HG03064 (cell line): ENCODE data around the gene SLC25A17.
"Not testable (repeated sequence)": the region's sequence is repeated elsewhere in the genome, so short reads cannot be mapped to it uniquely, and the experiment has no call there.

Experiments used
- ATAC-seq: cut with Tn5 transposase; IDR thresholded peaks from one replicate; pipeline ENCODE4 v1.9.1; 2021; ENCODE audit warnings: low read depth; ENCODE audit not compliant: unreplicated experiment

SLC25A17 gene, protein sequence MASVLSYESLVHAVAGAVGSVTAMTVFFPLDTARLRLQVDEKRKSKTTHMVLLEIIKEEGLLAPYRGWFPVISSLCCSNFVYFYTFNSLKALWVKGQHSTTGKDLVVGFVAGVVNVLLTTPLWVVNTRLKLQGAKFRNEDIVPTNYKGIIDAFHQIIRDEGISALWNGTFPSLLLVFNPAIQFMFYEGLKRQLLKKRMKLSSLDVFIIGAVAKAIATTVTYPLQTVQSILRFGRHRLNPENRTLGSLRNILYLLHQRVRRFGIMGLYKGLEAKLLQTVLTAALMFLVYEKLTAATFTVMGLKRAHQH

GRCh38 chr22:40818747-40819598 lies at the start of gene SLC25A17:
TSS of gene SLC25A17 (minus strand) at chr22:40819346. CDS start at chr22:40819248, 98 bp downstream.
- peak; percentile 76 for ATAC-seq

DNA sequence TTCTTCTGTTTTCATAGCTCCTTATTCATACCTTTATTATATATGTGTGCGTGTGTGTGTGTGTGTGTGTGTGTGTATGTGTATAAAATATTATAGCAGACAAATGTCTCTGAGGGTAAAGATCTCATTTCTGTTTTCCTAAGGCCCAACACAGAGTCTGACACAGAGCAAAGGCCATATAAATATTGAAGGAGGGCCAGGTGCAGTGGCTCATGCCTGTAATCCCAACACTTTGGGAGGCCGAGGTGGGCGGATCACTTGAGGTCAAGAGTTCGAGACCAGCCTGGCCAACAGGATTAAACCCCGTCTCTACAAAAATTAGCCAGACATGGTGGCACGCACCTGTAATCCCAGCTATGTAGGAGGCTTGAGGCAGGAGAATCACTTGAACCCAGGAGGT lies 49.2 kb upstream of the SLC25A17 start:
- ATAC-seq = not testable (repeated sequence)

GRCh38 chr22:40867109-40867508 lies 48.0 kb upstream of the SLC25A17 start:
- no peak for ATAC-seq

DNA sequence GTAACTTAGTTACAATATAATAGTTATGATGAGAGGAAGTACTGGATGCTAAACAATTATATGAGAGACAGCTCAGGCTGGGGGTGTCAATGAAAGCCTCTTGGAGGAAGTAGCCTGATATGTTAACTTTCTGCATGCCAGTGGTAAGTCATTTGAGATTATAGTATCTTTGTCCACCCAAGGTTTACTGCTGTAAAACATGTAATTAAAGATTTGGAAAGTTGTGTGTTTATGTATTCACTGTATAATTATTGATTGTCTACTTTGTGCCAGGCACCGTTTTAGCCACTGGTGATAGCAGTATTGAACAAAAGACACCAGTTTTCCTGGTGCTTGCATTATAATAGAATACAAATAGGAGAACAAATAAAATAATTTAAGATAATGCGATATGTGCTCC lies 43.4 kb upstream of the SLC25A17 start:
- ATAC-seq = no peak

DNA sequence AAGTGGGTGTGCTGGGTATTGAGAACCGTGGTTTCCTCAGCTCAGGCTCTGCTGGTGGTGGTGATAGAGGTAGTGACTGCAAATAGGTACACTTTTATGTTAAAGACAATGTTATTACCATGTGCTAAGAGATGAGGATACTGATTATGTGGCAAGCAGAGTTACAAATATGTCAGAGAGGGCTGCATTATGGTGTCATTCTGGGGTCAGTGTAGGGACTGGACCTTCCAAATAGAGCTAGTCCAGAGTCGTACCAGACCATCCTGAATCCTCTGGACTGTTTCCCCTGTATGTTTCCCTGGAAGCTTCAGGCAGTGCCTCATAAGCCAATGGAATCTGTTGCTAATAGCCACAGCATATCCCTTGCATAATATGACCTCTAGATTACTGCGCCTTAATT lies 42.9 kb upstream of the SLC25A17 start, which contains the start of gene DNAJB7:
TSS of gene DNAJB7 (minus strand) at position 101 of the 400 bp plus-strand sequence. CDS start 119 bp downstream, outside the sequence.
- ATAC-seq = no peak

DNA sequence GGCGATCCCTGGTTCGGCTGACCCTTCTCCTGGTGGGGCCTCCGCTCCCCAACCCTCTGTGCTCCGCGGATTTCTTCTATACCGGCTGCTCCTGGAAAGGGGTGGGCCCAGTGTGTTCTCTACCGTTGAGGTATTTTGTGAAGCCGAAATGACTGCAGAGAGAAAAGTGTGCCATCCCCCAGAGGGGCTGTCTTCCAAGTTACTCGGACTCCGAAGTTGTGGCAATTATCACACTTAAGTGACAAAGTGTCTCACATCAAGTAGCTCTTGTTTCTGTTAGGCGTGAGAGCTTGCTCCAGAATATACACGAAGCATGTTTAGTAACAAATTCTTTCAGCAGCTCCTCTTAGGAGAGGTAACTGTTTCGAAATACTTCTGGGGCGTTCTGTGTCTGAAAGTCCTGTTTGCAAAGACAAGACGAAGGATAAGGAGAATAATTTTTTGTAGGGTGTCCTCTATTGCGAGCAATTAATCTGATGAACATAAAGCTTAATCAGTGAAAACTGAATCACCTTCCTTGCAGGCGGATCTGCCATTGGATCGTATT lies 38.2 kb upstream of the SLC25A17 start:
- ATAC-seq = no peak

DNA sequence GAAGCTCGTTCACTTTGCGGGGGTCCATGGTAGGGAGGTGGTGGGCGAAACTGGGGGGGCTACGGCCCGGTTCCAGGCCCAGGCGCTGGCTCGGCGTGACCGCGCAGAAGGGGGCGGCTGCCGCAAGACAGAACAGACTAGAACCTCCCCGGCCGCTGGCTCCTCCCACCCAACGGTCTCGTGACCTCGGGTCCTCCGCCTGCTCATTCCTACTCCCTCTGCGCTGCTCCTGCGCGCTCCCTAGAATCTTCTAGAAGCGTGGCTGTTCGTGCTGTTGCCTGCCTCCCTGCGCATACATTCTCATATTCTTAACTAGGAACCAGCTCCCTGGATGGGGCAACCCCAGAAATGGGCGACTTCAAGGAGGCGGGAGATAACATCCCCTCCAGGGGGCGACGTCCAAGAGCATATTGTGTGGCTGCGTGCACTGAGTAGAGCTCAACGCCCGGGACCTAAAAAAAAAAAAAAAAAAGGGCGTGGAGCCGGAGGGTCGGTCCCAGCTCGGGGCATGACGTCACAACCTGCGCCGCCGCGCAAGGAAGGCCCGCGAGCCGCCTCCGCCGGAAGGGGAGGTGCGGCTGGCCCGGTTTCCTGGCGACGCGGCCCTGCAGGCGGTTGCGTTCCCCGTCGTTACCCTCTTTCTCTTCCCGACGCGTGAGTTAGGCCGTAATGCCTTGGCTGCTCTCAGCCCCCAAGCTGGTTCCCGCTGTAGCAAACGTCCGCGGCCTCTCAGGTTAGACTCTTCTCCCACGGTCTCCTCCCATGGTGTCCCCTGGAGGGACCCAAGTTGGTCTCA lies 37.6 kb upstream of the SLC25A17 start, which contains the start of the genes ST13 and XPNPEP3:
TSS of gene ST13 (minus strand) at position 127 of the 796 bp plus-strand sequence. CDS start at position 28, 99 bp downstream.
TSS of gene XPNPEP3 (plus strand) at position 636 of the 796 bp plus-strand sequence. CDS start at position 670, 34 bp downstream.
- peak; percentile 91 for ATAC-seq

DNA sequence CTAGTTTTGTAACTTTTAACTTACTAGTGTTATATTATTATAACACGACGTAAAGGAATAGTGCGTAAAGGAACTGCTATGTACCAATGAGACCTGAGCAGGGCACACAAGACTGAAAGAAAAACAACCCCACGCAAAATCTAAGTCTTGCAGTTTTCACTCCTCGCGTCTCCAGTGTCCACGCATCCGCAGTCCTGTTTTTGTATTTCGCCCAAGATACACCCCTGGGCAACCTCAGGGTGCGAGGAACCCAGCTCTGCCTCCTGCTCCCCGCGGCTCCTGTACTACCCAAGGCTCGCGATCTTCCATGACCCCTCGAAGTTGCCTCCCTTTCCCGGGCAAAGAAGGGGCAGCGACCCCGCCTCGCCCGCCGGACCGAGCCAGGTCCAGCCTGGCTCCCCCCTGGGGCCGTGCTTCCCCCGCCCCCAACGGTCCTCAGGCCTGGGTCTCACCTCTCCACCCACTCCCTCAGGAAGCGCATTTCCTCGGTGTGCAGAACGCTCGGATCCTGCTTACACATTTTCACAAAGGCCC lies 36.9 kb upstream of the SLC25A17 start:
- no peak for ATAC-seq

DNA sequence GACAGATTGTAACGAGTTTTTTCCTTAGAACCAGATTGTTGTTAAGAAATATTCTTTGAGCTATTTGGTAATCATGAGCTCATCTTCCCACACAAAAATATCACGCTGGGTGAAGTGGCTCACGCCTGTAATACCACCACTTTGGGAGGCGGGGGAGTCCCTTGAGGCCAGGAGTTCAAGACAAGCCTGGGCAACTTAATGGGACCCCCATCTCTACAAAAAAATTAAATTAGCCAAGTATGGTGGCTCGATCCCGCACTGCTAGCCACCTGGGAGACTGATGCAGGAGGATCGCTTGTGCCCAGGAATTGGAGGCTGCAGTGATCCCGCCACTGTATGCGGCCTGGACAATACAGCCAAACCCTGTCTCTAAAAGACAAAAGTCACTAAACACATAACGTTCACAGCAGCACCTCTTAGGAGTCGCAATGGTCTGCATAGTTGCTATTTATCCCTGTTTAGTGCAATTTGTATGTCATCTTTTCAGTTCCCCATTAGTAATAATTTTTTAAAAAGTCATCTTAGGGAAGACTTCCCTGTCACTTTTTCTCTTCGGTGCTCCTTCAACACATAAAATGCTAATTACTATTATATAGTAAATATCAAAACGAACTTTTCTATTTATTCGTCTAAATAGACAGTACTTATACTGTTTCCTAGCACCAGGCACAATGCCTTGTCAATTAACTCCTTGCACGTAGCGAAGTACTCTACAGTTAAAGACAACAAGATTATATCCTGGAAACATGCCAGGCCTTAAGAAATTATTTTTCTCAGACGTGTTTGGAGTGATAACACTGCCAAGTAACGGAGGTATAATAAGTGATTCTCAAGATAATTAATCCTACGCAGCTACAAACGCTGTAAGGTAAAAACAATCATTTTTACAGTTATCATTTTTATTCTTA lies 36.2 kb upstream of the SLC25A17 start:
- no peak for ATAC-seq

DNA sequence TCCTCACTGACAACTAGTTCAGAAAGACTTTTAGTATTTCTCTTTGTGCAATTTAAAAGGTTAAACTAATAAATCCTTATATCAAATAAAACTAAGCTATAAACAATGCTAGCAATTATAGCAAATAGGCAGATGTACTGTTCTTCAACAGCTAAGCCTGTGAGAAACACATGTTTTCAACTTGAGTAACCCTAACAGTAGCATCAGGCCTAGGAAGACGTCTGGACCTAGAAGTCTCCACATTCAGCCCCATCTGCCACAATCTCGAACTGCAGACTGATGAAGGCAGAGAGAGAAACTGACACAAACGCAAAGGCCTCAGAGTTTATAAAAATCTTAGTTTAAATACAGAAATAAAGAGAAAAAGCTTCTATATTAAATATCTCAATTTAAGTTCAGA lies 34.8 kb upstream of the SLC25A17 start:
- no peak for ATAC-seq

DNA sequence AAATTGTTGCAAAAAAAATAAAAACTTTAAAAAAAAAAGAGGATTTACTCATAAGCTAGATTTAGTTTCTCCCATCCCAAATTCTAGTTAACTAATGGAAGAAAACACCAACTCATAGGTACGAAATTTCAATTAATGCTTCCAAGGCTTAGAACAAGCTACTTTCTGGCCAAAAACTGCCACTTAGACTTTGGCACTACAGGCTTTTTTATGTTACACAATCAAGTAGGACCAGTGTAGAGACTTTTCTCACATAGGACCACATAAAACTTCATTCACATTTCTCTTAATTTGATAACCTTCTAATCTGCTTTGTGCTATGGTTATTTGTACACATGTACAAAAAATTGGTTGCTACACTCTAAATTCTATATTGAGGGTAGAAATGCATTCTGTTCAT lies 34.2 kb upstream of the SLC25A17 start:
- no peak for ATAC-seq

DNA sequence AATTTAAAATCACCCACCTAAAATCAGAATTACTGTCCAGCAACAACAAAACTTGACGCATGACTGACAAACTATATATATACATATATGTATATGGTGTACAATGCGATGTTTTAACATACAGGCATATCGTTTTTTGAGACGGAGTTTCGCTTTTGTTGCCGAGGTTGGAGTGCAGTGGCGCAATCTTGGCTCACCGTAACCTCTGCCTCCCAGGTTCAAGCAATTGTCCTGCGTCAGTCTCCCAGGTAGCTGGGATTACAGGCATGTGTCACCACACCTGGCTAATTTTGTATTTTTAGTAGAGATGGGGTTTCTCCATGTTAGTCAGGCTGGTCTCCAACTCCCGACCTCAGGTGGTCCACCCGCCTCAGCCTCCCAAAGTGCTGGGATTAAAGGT lies 26.7 kb upstream of the SLC25A17 start:
- not testable (repeated sequence) for ATAC-seq

- ATAC-seq = no peak
Observed at GRCh38 chr22:40844951-40845350, 25.8 kb upstream of the SLC25A17 start.

GRCh38 chr22:40838486-40838885 lies 19.3 kb upstream of the SLC25A17 start:
- ATAC-seq = no peak

DNA sequence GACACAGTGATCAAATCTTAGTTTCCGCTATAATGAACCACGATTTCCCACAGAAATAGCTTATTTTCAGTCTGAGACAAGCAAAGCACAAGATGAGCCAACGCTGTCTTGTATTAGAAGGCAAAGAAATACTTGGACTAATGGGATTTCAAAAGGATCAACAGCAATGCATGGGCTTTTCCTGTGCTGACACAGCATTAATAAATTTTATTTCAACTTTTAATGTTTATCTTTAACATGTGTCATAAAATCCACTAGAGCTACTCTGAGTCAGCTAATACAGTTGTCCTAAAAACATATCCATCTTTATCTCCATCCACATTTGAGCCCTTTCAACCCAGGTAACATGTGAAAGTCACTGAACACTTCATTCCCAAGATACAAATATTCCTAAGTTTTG lies 15.5 kb upstream of the SLC25A17 start:
- ATAC-seq = no peak

DNA sequence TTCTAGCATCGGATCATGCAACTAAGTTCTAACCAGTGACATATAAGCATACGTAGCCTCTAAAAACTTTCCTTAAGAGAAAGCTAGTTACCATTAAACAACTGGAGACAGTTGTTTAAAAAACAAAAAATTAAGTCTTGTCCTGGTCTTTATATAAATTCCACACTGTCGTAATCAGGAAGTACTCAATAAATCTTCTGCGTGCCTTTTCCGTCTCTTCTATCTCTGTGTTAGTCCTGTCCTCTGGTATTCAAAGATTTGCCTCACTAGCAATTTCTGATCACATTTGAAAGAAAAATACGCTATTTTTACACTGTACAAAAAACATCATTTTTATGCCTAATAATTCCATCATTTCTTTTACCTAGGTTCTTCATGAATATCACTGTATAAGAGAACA lies 10.0 kb upstream of the SLC25A17 start:
- ATAC-seq = no peak

GRCh38 chr22:40826984-40827741 lies 8.0 kb upstream of the SLC25A17 start:
- no peak for ATAC-seq

- ATAC-seq = not testable (repeated sequence)
Observed at GRCh38 chr22:40826292-40826691, 7.1 kb upstream of the SLC25A17 start.
